Coronary artery (tissue), 2 donors: Measurements from ENCODE around the gene FGGY.
A peak's percentile ranks its signal among the peaks of the same experiment; 100 is the strongest.

Experiments
- DNase-seq: peaks from one replicate; pipeline ENCODE4 v3.0.0-alpha.2; 2017; ENCODE audit warnings: low spot score
- H3K27ac ChIP-seq, 2 donors: fragments of 200-600 bp; sonication (generic); one replicate each; pipeline ENCODE4 v1.5.1; 2016 to 2019
- H3K4me3 ChIP-seq: fragments of 200-600 bp; sonication (generic); 2 replicates; pipeline ENCODE4 v1.5.1; 2016; ENCODE audit warnings: mild to moderate bottlenecking, moderate library complexity
- TF ChIP-seq, protein P1 (sequence below): fragments of 200-600 bp; sonication (generic); IDR thresholded peaks from one replicate; pipeline ENCODE4 v1.5.1; 2019; ENCODE audit warnings: antibody characterized with exemption

FGGY gene

DNA sequence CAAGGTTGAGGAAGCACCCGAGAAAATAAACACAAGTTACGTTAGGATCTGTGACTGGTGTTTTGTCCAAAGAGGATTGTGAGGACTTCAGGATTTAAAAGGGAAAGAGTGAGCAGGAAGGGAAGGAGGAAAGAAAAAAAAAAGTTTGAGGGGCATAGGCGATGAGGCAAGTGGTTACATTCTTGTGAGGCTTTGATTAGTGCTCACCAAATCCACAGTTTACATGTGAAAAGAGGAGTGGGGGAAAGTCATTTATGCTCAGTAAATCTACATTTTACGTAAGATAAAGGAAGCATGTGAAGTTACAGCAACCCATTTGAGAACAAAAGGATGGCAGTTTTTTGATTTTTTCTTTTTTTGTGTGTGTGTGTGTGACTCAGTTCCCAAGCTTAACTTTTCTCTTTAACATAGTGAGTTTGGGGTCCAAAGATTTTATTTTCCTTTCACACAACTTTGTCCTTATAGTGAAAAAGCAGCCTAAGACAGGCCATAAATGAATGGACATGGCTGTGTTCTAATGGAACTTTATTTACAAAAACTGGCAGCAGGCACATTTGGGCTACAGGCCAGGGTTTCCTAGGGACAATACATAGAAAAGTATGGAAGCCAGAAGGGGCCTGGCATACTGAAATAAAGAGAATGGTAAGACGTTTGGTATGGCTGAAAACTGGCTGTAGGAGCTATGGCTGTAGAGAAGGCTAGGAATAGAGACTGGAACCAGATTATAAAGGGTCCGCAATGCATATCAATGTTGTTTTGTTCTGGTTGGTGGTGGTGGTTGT is 121.7 kb downstream of the FGGY start:
- no peak overlapping the region for H3K27ac ChIP-seq
- TF ChIP-seq, protein P1, sequence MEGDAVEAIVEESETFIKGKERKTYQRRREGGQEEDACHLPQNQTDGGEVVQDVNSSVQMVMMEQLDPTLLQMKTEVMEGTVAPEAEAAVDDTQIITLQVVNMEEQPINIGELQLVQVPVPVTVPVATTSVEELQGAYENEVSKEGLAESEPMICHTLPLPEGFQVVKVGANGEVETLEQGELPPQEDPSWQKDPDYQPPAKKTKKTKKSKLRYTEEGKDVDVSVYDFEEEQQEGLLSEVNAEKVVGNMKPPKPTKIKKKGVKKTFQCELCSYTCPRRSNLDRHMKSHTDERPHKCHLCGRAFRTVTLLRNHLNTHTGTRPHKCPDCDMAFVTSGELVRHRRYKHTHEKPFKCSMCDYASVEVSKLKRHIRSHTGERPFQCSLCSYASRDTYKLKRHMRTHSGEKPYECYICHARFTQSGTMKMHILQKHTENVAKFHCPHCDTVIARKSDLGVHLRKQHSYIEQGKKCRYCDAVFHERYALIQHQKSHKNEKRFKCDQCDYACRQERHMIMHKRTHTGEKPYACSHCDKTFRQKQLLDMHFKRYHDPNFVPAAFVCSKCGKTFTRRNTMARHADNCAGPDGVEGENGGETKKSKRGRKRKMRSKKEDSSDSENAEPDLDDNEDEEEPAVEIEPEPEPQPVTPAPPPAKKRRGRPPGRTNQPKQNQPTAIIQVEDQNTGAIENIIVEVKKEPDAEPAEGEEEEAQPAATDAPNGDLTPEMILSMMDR: no peak
- no peak overlapping the region for H3K4me3 ChIP-seq
- DNase-seq: no peak

DNA sequence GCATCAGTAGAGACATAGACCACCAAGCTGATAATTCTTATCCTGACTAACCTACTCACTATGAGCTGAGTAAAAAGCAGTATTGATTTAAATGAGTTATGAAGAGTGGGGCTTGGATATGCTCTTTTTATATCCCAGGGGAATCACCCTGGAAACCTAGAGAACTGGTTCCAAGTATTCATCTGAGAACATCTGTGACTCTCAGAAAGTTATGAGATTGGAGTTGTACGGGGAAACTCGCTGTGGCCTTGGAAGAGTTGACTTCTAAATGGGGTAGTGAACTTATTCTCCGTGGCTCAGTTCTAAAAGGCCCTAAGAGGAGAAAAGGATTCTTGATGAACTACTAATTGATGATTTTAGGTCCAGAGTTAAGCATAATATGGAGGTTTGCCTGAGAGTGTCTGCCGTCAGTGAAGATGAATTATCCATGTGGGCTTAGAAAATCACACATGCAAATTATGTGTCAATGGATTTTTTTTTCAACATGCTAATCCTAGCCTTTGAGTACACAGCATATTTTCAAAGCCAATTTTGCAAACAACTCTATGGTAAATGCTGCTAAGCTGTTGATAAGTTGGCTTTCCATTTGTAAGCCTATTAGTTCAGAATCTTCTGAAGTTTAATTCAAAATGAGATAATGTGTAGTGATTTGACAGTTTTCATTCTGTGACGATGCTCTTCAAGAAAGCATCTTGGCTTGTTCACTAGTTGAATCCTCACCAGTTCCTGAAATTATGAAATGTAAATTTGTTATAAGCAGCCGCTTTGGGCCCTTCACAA is 122.7 kb downstream of the FGGY start:
- no peak for DNase-seq
- Histone ChIP-seq H3K27ac (no peak overlapping the region), H3K4me3 (no peak overlapping the region)
- TF ChIP-seq, protein P1: no peak

DNA sequence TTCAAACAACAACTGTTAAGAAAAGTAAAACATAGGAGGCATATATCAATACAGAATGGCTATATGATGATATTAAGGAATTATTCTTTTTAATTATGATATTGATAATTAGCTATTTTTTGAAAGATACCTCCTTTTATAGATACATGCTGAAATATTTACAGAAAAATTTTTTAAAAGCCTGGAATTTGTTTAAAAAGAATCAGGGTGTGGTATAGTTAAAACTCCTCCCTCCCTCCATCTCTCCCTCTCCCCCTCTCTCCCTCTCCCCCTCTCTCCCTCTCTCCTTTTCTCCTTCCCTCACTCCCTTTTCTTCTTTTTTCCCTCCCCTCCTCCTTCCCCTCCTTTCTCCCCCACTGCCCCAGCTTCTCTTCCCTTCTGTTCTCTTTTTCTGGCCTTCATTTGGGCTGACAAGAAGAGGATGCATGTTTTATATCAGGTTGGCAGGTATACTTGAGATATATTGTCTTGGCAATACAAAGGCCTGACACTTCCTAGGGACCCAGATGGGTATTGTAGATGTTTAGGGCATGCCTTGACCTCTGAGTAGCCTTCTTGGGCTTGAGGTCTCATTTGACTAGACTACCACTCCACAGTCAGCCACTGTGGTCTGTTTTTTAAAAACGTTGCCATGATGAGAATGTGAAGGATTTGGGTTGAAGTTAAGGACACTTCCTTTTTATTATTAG is 124.5 kb downstream of the FGGY start:
- Histone ChIP-seq H3K27ac (no peak overlapping the region), H3K4me3 (no peak overlapping the region)
- DNase-seq: no peak
- TF ChIP-seq, protein P1: no peak

DNA sequence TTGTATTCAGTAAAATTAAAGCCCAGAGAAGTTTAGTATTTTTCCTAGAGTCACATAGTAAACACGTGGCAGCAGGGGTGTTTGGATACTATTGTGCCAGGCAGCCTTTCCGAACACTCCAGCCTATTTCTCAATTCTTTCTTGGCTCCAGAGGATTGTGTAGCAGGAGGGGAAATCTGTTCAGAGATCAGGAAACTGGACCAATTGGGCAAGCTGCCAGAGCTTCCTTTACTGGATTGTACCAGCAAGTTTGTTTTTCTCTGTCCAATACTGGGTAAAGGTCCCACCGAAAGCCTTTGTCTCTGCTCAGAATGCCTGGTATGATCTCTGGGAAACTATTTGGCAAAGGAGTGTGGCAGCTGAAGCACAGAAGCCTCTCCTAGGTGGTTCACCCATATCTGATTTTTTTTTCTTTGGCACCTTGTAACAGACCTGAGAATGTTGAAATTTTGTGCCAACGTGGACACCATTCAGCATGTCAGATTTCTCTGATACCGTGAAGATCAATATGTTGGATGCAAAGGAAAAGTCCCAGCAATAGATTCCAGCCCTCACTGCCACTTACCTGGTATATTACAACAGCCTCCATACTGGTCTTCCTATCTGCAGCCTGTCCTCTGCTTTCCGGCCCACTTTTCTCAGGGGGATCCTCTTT is 126.2 kb downstream of the FGGY start:
- H3K27ac ChIP-seq: peak overlapping the region; percentile 15 to 61
- TF ChIP-seq, protein P1: no peak
- no peak overlapping the region for H3K4me3 ChIP-seq
- DNase-seq: no peak

DNA sequence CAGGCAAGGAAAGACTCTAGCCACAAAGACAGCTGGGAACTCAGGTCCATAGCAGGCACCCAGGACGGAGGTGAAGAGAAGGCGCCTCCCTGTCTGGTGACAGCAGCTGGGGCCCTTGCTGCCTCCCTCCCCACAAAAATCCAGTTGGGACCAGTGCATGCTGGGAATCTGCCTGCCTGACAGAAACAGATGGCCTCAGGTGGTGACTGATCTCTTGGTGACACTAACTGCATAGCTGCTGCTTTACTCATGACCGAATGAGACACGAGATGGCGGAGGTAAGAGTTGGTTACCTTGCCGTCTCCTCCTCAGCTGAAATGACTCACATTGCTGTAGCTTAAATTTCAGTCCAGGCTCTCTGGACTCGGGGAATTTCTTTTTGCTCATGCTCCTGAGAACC is 130.3 kb downstream of the FGGY start:
- TF ChIP-seq, protein P1: no peak
- no peak overlapping the region for H3K27ac ChIP-seq
- no peak for DNase-seq
- H3K4me3 ChIP-seq: no peak overlapping the region

DNA sequence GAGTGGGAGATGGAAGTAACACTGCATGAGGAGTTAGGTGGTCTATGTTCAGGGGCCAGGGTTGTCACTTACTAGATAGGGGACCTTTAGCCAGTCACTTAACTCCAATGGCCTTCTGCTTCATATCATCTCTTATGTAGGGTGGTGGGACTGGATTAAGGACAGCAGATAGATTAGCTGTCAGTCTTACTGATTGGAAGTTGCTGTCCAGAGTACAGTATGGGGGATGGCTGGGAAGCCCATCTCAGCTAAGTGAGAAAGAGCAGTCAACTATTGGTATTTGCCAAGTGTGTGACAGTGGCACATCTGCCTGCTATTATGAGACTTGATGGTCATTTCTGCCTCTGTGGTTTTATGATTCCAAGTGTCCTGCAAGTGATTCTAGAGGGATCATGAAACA is 130.9 kb downstream of the FGGY start:
- H3K27ac ChIP-seq: no peak overlapping the region
- no peak overlapping the region for H3K4me3 ChIP-seq
- TF ChIP-seq, protein P1: no peak
- DNase-seq: no peak
